A549 (cell line): ENCODE measurements around the gene ADM2. TPM values are rescaled to one million over a fixed set of nuclear protein-coding genes. Genes with fewer than 3 reads are reported as not detected.

Experiments
- ATAC-seq, 2 experiments: fragments of 200-7000 bp in 1 of 2; fragments of >200 bp in 1 of 2; cut with Nextera tagmentation in 1 of 2; cut with Tn5 transposase in 1 of 2; 3 replicates each; pipeline versions ENCODE4 v1.8.0 to v1.9.1; 2018 to 2020; ENCODE audit warnings: mild to moderate bottlenecking in 1 of 2, moderate library complexity in 1 of 2
- CTCF ChIA-PET: fragments of 300-600 bp; sonication (Branson Sonifier 250); formaldehyde crosslinking; extraction: SDS; loops from one replicate; lab custom pipeline; 2021; ENCODE audit warnings: antibody characterized with exemption, inconsistent platforms; lab: Yijun Ruan, JAX
- POLR2A ChIA-PET: fragments of 350-600 bp; formaldehyde crosslinking; extraction: SDS; loops from one replicate; lab custom pipeline; 2021; ENCODE audit warnings: antibody characterized with exemption, inconsistent platforms; lab: Yijun Ruan, JAX
- DNase-seq, 2 experiments: peaks; one replicate each; pipeline versions ENCODE4 v3.0.0 to v3.0.0-alpha.2; 2011 to 2016; ENCODE audit warnings: low read depth in 1 of 2, low spot score in 1 of 2
- FAIRE-seq: peaks from 2 replicates; lab custom pipeline; 2011; peaks lifted over from hg19 to GRCh38; lab: Jason Lieb, UNC
- H3K27ac ChIP-seq, 2 experiments: fragments of >200 bp; sonication (Bioruptor Twin); formaldehyde crosslinking; 3 replicates each; pipeline ENCODE4 v1.5.1; 2016 to 2017
- H3K4me1 ChIP-seq: fragments of >200 bp; sonication (Bioruptor Twin); formaldehyde crosslinking; 3 replicates; pipeline ENCODE4 v1.6.1; 2016
- H3K4me2 ChIP-seq: fragments of >200 bp; sonication (Bioruptor Twin); formaldehyde crosslinking; 3 replicates; pipeline ENCODE4 v1.6.1; 2016
- H3K4me3 ChIP-seq: fragments of >200 bp; sonication (Bioruptor Twin); formaldehyde crosslinking; 3 replicates; pipeline ENCODE4 v1.5.1; 2016
- H3K9me3 ChIP-seq: fragments of >200 bp; sonication (Bioruptor Twin); formaldehyde crosslinking; 3 replicates; pipeline ENCODE4 v1.6.1; 2016
- ATOH8 ChIP-seq: fragments of 250-450 bp; sonication (Bioruptor Pico); IDR thresholded peaks from 2 replicates; pipeline ENCODE4 v1.5.0; 2020; ENCODE audit warnings: low read depth, mild to moderate bottlenecking, moderate library complexity
- BHLHE40 ChIP-seq: IDR thresholded peaks from 2 replicates; pipeline ENCODE4 v1.6.1; 2012; ENCODE audit warnings: low read depth, low read length, inconsistent platforms
- CHD2 ChIP-seq: fragments of 150-350 bp; IDR thresholded peaks from 2 replicates; pipeline ENCODE4 v1.6.1; 2014; ENCODE audit warnings: low read length; ENCODE audit not compliant: partially characterized antibody
- EHMT2 ChIP-seq: fragments of 200-600 bp; sonication (generic); IDR thresholded peaks from 2 replicates; pipeline ENCODE4 v1.6.1; 2016; ENCODE audit warnings: antibody characterized with exemption, low read depth, mild to moderate bottlenecking, moderate library complexity
- HOXB13 ChIP-seq: fragments of 250-450 bp; sonication (Bioruptor Pico); IDR thresholded peaks from 2 replicates; pipeline ENCODE4 v1.5.0; 2020; ENCODE audit warnings: low read depth, mild to moderate bottlenecking, moderate library complexity
- JUNB ChIP-seq: fragments of >200 bp; sonication (Bioruptor Twin); formaldehyde crosslinking; IDR thresholded peaks from 2 replicates; pipeline ENCODE4 v1.6.1; 2016
- MAZ ChIP-seq: fragments of 150-350 bp; IDR thresholded peaks from 2 replicates; pipeline ENCODE4 v1.6.1; 2014; ENCODE audit warnings: antibody characterized with exemption, low read depth, low read length, borderline replicate concordance
- NPAS2 ChIP-seq: fragments of 250-450 bp; sonication (Bioruptor Pico); IDR thresholded peaks from 2 replicates; pipeline ENCODE4 v1.8.0; 2022; ENCODE audit warnings: mild to moderate bottlenecking, moderate library complexity, borderline replicate concordance
- NR3C1 ChIP-seq: fragments of >200 bp; sonication (Bioruptor Twin); formaldehyde crosslinking; IDR thresholded peaks from 3 replicates; pipeline ENCODE4 v1.6.1; 2017
- RAD21 ChIP-seq, 2 experiments: fragments of >200 bp in 1 of 2; sonication (Bioruptor Twin) in 1 of 2; formaldehyde crosslinking in 1 of 2; IDR thresholded peaks in 1 of 2; conservative IDR thresholded peaks in 1 of 2; 2 replicates in 1 of 2; 3 replicates in 1 of 2; pipeline ENCODE4 v1.6.1; 2012 to 2018; ENCODE audit warnings: inconsistent platforms in 1 of 2
- RCOR1 ChIP-seq: fragments of 150-350 bp; IDR thresholded peaks from 2 replicates; pipeline ENCODE4 v1.6.1; 2014; ENCODE audit warnings: antibody characterized with exemption, low read length, low read depth
- SMC3 ChIP-seq: fragments of >200 bp; sonication (Bioruptor Twin); formaldehyde crosslinking; IDR thresholded peaks from 3 replicates; pipeline ENCODE4 v1.6.1; 2018; ENCODE audit warnings: inconsistent platforms
- TFCP2L1 ChIP-seq: fragments of 250-450 bp; sonication (Bioruptor Pico); IDR thresholded peaks from 2 replicates; pipeline ENCODE4 v1.5.0; 2021; ENCODE audit warnings: mild to moderate bottlenecking
- ZC3H11A ChIP-seq: fragments of 450-650 bp; IDR thresholded peaks from 2 replicates; pipeline ENCODE4 v1.6.1; 2014; ENCODE audit warnings: antibody characterized with exemption, mild to moderate bottlenecking
- ZFP36 ChIP-seq: fragments of 450-650 bp; IDR thresholded peaks from 2 replicates; pipeline ENCODE4 v1.6.1; 2014; ENCODE audit warnings: borderline replicate concordance; ENCODE audit not compliant: partially characterized antibody
- WGBS: methylation state at CpG from one replicate; pipeline ENCODE4 v1.1.6; 2017; ENCODE audit errors: missing lambda C conversion rate; 5-methylcytosine and 5-hydroxymethylcytosine counted together
- polyA plus RNA-seq, 4 experiments: library from polyadenylated mRNA; depleted of rRNA in 3 of 4; stranded (reverse); fragments of >200 nt; fragmentation: RNase III in 1 of 4; extraction: RNeasy Plus Mini Kit Qiagen cat#74134 plus additional on column Dnase treatment in 1 of 4; gene quantifications; 2 replicates in 3 of 4; 3 replicates in 1 of 4; pipeline ENCODE4 v1.2.3, GENCODE V29; 2011 to 2017
- TF ChIP-seq, protein P1 (sequence below): fragments of 200-600 bp; sonication (generic); IDR thresholded peaks from 2 replicates; pipeline ENCODE4 v1.6.1; 2016; ENCODE audit warnings: antibody characterized with exemption, mild to moderate bottlenecking, moderate library complexity
- TF ChIP-seq, protein P2 (sequence below): fragments of >200 bp; sonication (Bioruptor Twin); formaldehyde crosslinking; IDR thresholded peaks from 3 replicates; pipeline ENCODE4 v1.5.1; 2016
- TF ChIP-seq, protein P3 (sequence below): fragments of 250-450 bp; sonication (Bioruptor Pico); IDR thresholded peaks from 2 replicates; pipeline ENCODE4 v1.5.0; 2021; ENCODE audit warnings: mild to moderate bottlenecking, moderate library complexity, borderline replicate concordance

Gene ADM2
- polyA plus RNA-seq, 2 of the 4 experiments (the other 2 are of a cell fraction), result 0.50 to 1.1 TPM

DNA sequence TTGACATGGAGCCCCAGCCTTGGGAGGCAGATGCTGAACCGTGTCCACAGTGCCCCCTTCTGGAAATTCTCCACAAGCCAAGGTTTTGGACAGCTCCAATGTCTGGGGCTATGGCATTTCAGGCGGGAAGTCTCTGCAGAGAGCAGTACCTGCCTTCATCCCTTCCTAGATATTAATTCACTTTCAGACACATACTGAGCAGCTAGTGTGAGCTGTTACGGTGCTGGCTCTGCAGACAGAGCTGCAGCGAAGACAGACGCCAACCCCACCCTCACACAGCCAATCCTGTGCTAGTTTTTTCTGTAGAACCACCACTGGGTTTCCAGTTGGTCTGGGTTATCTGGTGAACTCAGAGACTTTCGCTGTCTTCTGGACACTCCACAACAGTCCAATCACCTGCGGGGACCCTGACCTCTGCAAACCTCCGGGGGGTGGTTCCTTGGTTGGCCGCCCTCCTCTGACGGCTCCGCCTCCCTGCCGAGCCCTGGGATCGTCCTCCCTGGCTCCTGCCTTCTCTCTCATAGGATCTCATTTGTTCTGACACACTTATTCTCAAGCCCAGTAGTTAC, 17.1 kb downstream of the ADM2 start:
- ChIA-PET POLR2A (interaction anchor here (0.7 to 0.8 kb wide), 2 partner anchors 9 to 27 kb away, joined by 3 read pairs; partner anchors contain the start of genes LMF2 and SCO2), CTCF (interaction anchor here (0.7 to 1.9 kb wide), 20 partner anchors 9 to 259 kb away, joined by 3 to 9 read pairs (median 4); partner anchors contain the start of genes LMF2, MIOX, NCAPH2 and SCO2)
- Histone ChIP-seq H3K27ac (no peak overlapping the region), H3K4me2 (peak overlapping the region; percentile 75), H3K9me3 (no peaks in the 10 kb centered on the region), H3K4me1 (peaks cover 7% of the 10 kb centered on the region; the same call in 1 of the 3 replicates), H3K4me3 (0 out of 3 replicates have a peak overlapping the region, but pooled peaks have one; percentile 14)
- WGBS, result 5% methylated on average over 13 of the region's 13 CpGs
- TF ChIP-seq, protein P1, sequence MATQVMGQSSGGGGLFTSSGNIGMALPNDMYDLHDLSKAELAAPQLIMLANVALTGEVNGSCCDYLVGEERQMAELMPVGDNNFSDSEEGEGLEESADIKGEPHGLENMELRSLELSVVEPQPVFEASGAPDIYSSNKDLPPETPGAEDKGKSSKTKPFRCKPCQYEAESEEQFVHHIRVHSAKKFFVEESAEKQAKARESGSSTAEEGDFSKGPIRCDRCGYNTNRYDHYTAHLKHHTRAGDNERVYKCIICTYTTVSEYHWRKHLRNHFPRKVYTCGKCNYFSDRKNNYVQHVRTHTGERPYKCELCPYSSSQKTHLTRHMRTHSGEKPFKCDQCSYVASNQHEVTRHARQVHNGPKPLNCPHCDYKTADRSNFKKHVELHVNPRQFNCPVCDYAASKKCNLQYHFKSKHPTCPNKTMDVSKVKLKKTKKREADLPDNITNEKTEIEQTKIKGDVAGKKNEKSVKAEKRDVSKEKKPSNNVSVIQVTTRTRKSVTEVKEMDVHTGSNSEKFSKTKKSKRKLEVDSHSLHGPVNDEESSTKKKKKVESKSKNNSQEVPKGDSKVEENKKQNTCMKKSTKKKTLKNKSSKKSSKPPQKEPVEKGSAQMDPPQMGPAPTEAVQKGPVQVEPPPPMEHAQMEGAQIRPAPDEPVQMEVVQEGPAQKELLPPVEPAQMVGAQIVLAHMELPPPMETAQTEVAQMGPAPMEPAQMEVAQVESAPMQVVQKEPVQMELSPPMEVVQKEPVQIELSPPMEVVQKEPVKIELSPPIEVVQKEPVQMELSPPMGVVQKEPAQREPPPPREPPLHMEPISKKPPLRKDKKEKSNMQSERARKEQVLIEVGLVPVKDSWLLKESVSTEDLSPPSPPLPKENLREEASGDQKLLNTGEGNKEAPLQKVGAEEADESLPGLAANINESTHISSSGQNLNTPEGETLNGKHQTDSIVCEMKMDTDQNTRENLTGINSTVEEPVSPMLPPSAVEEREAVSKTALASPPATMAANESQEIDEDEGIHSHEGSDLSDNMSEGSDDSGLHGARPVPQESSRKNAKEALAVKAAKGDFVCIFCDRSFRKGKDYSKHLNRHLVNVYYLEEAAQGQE, result peak; percentile 56; the same call in 1 of the 2 replicates
- TF ChIP-seq ZFP36 (no peak), RAD21 (conservative IDR thresholded peaks at IDR 0.05 in 1 of 2, IDR thresholded peaks at IDR 0.05 in 1 of 2) (peak; percentile 60 to 70), NPAS2 (CRISPR knock-in tag) (no peak), RCOR1 (no peak), SMC3 (peak; percentile 55), ZC3H11A (no peak), ATOH8 (CRISPR knock-in tag) (no peak)
- TF ChIP-seq, protein P2, sequence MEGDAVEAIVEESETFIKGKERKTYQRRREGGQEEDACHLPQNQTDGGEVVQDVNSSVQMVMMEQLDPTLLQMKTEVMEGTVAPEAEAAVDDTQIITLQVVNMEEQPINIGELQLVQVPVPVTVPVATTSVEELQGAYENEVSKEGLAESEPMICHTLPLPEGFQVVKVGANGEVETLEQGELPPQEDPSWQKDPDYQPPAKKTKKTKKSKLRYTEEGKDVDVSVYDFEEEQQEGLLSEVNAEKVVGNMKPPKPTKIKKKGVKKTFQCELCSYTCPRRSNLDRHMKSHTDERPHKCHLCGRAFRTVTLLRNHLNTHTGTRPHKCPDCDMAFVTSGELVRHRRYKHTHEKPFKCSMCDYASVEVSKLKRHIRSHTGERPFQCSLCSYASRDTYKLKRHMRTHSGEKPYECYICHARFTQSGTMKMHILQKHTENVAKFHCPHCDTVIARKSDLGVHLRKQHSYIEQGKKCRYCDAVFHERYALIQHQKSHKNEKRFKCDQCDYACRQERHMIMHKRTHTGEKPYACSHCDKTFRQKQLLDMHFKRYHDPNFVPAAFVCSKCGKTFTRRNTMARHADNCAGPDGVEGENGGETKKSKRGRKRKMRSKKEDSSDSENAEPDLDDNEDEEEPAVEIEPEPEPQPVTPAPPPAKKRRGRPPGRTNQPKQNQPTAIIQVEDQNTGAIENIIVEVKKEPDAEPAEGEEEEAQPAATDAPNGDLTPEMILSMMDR, result peak; percentile 61
- FAIRE-seq (no peak), DNase-seq (peak; percentile 65 to 72), ATAC-seq (peak; percentile 90 to 94)

GRCh38 chr22:50500452-50500851, 19.1 kb downstream of the ADM2 start:
- 96% methylated on average over 12 of the region's 12 CpGs for WGBS
- POLR2A ChIA-PET, result interaction anchor here (0.7 kb wide), 1 partner anchor 174 kb away, joined by 3 read pairs; the partner anchor contains the start of gene DENND6B

More at GRCh38 chr22:50500452-50500851, 19.1 kb downstream of the ADM2 start:
- H3K4me2 ChIP-seq, result no peak overlapping the region
- DNase-seq (no peak), FAIRE-seq (no peak)
- TF ChIP-seq CHD2 (no peak), TFCP2L1 (CRISPR knock-in tag) (no peak), NPAS2 (CRISPR knock-in tag) (no peak), MAZ (no peak), NR3C1 (no peak), BHLHE40 (no peak), JUNB (no peak), ZC3H11A (no peak), HOXB13 (CRISPR knock-in tag) (no peak), EHMT2 (no peak)
- TF ChIP-seq, protein P2, result no peak
- TF ChIP-seq, protein P3, sequence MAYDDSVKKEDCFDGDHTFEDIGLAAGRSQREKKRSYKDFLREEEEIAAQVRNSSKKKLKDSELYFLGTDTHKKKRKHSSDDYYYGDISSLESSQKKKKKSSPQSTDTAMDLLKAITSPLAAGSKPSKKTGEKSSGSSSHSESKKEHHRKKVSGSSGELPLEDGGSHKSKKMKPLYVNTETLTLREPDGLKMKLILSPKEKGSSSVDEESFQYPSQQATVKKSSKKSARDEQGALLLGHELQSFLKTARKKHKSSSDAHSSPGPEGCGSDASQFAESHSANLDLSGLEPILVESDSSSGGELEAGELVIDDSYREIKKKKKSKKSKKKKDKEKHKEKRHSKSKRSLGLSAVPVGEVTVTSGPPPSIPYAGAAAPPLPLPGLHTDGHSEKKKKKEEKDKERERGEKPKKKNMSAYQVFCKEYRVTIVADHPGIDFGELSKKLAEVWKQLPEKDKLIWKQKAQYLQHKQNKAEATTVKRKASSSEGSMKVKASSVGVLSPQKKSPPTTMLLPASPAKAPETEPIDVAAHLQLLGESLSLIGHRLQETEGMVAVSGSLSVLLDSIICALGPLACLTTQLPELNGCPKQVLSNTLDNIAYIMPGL, result no peak
- TF ChIP-seq, all 56 proteins: peak for 0
- Histone ChIP-seq H3K27ac (no peak overlapping the region), H3K4me3 (no peak overlapping the region), H3K9me3 (no peaks in the 10 kb centered on the region), H3K4me1 (peaks cover 7% of the 10 kb centered on the region; the same call in 1 of the 3 replicates)
- ATAC-seq, result no peak
- CTCF ChIA-PET, result interaction anchor here (1.6 kb wide), 1 partner anchor 45 kb away, joined by 3 read pairs; no protein-coding TSS in a partner anchor
